NCI-H1694 treated with DMSO at 0.1 percent for 48 hours (cell line): ENCODE measurements around the gene BMF.

Experiments
- DNase-seq: peaks from one replicate; lab custom pipeline; 2025; lab: John Stamatoyannopoulos, UW

The BMF gene

DNA sequence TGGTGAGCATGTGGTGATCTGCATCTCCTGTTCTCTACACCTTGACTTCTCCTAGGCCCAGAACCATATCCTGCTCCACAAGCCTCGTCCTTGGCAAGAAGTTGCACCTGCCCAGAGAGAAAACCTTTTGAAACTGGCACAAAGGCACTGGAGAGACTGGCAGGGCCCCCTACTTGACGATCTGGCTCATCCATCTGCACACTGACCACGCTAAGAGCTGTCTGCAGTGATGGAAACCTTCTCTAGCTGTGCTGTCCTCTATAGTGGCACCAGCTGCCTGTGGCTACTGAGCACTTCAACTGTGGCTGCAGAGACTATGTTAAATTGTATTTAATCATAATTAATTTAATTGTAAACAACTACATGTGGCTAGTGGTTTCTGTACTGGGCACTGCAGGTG is 43.5 kb downstream of the BMF start:
- DNase-seq, result no peak

DNA sequence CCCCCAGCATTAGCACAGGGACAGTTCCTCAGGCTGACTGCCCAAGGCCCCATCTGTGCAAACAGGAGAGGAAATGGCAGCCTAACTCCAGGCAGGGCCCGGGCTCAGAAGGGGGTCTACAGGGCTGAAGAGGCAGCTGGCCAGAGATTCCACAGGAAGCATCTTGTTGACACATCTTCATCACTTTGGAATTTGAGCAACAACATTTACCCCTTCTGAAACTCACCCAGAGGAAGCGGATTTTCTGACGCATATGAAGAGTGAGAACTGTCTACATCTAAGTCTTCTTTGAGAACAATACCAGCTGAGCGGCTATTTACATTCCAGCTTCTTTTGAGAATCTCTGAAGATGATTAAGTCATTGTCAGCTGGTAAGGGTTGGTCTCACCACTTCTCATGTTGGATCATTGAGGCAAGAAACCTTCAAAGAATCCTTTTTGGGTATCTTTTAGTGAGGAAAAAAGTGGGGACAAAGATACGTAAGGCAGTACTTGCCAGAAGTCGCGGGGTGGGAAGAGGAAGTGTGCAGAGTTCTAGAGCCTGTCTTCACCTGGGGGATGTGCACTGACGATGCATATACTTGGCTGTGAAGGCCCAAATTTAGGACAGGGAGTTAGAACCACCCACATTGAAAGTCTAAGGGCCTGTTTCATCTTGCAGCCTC is 44.3 kb downstream of the BMF start:
- no peak for DNase-seq

DNA sequence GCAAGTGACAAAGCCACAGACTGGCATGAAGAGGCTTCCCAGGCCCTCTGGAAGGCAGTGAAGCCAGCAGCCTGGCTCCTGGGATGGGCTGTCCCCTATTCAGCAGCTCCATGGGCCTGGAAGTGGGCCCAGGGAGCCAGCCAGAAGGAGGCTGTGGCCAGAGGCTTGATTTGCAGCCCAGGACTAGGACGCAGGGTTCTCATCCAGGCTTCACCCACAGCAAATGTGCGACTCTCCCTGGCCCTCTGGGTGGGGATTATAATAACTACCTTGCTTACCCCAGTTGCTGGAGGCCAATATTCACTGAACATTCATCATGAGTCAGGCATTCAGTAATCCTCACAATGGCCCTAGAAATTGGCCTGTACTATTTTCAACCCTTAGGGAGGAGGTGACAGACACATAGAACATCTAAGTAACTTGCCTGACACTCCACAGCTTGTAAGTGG is 45.1 kb downstream of the BMF start:
- DNase-seq, result no peak

DNA sequence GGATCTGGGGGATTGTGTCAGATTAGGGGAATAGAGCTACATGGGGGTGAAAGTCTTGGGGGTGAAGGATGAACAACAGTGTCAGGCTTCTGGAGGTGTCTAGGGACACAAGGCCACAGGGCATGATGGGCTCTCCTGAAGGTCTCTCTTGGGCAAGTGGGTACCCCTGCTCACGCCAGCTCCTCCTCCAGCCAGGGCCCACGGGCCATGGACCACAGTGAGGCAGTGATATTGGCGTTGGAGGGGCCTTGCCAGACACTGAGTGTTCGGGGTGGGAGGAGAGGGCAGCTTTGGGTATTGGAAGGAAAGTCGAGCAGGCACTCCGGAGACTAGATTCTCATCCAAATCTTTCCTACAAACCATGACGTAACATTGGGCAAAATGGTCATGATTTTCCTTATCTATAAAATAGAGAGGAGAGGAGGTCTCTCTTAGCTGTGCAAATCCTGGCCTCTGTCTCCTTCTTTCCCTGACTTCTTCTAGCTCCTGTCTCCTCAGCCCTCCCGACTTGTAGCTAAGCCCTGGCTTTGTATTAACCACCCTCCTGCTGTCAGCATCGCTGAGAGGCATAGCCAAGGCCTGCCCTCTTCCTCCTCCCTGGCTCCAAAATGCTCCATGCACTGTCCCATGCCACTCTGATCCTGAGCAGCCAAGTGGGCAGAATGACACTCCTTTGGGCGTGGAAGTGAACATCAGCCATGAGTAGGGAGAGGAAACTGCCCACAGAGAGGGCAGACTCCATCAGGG is 45.7 kb downstream of the BMF start:
- no peak for DNase-seq

DNA sequence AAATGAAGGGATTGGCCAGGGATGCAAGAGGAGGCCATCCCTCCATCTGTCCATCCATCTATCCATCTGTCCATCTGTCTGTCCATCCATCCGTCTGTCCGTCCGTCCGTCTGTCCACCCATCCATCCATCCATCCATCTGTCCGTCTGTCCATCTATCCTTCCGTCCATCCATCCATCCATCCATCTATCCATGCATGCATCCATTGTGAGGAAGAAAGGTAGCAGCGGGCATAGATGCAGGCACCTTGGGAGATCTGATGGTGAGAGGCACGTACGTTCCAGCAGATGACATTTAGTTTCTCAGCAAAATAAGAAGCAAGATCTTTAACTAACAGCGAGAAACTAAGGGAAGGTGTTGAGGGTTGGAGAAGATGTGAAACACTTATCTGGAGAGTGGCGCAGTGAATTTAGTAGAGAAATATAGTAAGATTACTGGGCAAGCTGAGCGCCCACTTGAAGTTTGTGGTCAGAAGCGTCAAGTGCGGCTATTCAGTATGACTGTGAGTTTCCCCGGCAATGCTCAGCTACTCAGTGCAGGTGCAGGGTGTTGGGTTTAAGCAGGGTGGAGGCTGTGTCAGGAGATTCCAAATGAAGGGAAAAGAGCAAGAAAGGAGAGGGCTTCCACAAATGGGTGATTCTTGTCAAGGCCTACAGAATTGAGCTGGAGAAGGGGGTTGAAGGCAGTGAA is 47.3 kb downstream of the BMF start:
- no peak for DNase-seq

DNA sequence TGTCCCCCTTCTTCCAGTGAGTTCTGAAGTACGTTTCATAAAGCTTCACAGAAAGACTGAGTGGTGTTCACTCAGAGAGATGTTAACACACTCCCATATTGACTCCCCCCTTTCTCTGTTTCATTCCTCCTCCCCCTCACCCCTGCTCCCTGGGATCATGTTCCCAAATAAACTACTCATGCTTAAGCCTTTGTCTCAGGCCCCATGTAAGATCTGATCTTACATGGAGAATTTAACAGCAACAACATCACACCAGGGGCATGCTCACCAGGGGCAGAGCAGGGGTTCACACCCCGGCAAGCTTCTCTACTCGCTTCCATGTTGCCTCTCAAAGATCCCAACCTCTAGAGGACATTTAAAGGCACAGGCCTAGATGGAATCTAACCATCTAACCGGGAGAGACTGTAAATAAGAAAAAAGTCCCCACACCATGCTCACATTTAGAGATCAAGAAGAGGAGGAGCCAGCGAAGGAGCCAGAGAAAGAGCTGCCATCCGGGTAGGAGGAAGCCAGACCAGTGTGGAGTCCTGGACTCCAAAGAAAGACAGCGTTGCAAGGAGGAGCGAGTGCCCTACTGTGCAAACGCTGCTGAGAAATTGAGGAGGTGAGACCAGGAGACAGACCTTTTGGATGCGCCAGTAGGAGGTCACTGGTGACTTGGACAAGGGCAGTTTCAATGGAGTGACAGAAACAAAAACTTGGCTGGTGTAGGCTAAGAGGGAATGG is 48.3 kb downstream of the BMF start:
- no peak for DNase-seq

DNA sequence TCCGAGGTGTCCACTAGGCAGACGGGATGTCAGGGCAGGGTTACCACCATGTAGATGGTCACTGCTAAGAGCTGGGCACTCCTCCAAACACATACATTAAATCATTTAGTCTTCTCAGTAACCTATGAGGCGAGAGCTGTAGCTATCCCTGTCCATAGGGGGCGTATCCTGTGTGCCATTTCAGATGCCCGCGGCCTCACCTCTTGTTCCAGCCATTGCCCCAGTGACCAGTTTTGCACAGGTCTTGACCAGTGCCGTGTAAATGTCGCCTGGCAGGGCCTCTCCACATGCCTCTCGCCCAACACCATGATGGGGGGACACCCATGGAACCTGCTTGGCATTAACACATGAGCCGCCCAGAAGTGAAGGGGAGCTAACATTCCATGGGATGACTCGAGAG is 48.9 kb downstream of the BMF start:
- DNase-seq, result no peak

DNA sequence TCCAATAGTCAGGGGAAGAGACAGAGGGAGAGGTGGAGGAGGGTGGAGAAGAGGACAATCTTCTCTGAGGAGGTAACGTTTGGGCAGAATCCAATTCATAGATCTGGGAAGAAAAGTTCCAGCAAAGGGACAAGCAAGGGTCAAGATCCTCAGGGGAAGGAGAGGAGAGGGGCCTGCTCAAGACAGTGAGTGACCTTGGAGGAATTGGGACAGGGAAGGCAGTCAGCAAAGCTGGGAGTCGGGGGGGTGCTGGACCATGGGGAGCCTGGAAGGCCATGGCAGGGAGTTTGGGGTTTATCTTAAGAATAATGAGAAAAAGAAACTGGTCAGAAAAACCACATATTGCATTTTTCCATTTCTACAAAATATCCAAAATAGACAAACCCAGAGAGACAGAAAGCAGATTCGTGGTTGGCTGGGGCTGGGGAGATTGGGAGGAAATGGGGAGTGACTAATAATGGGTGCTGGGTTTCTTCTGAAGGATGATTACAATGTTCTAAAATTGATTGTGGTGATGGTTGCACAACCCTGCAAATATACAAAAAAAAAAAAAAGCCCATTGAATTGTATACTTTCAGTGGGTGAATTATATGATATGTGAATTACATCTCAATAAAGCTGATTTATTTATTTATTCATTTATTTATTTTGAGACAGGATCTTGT is 50.1 kb downstream of the BMF start:
- no peak for DNase-seq

DNA sequence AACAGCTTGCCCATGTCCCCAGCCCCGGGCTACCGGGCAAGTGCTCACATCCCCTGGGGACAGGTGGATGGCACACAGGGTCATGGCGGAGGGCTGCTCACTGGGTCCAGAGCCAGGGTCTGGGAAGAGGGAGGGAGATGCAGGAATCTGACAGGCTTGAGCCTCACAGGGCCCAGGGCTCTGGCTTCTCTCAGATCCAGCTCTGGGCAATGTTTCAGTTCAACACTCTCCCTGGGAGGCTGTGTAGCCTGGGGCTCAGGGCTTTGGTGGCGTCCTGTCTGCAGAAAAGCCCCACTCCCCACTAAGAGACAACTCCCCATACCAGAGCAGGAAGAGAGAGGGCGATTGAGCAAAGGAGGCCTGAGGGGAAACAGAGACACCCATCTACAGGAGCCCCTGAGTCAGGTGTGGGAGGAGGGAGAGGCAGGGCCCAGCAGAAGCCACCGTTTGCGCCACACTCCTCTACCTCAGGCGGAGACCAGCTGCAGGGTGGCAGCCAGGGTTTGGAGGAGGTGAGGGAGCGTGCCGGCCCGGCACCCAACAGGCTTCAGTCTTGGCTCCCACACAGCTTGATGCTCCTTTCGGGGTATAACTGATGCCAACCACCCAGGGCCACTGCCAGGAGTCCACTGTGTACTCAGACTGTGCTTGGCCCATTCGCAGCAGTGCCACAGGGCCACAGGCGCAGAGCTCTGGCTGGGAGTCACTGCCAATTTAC is 52.9 kb downstream of the BMF start:
- no peak for DNase-seq

DNA sequence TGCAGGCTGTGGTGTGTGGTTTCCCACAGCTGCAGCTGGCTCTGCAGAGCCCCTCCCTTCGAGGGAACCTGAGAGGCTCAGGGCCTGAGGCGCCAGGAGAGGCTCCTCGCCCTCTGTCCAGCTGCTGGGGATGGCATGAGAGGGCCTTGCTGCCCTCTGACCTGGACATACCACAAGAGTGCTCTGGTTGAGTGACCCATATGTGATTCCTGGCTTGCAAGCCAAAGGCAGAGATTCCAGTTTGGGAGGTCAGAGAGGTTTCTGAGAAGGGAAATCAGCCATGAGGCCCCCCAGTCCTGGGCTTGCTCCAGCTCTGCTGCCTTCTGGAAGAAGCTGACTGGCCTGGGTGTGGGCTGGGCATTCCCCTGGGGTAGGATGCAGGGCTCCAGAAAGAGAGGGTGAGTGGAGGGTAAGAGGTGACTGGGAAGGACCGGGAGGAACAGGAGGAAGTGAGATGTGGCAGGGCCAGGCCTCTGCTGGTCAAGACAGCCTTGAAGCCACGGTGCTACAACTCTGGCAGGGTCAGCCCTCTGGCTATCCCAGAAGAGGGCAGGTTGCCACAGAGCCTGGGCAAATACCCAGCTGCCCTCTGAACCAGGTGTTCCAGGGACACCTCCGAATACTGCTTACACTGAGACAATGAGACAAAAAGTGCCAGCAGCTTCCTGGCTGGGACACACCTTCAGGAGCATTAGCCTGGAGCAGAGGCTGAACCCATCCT is 53.7 kb downstream of the BMF start:
- DNase-seq, result no peak

DNA sequence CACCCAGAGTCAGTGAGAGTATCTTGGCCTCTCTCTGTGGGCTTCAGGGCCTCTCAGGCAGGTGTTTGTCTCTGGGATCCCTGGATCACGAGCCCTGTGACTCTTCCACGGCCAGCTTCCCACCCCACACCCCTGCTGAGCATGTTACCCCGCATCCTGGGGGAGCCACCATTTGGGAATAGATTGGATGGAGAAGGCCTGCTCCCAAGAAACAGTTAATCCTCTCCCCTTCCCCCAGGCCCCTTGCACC is 54.1 kb downstream of the BMF start:
- DNase-seq, result no peak

DNA sequence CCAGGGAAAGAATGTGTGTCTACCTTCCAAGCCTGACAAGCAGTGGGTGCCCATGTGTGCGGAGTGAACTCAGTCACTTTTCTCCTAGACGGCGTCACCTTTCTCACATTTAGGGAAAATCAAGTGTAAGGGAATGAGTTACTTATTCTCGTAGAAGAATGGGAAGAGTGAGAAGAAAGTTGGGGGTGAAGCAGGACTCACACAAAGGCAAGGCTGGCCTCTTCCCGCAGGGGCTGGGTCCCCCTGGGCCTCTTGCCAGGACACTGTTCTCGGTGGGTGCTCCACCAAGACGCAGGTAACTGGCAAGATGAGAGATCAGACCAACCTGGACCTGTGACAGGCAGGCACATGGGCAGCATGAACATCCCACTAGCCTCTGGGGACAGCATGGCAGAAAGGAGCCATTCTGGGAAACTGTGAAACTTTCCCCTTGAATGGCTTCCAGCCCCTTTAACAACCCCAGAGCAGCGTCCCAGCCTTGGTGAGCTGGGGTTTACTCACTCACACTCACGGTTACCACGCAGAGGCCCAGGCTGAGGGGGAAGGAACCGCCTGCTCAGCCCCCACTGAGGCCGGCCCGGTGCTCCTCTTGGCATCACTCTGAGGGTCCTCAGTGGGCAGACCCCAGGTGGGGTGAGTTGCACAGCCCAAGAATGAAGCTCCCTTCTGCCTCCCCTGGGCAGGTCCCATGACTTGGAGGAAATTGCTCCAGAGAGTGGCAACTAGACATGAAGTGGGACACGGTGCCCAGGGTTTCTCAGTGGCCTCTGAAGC is 54.7 kb downstream of the BMF start:
- DNase-seq, result no peak

DNA sequence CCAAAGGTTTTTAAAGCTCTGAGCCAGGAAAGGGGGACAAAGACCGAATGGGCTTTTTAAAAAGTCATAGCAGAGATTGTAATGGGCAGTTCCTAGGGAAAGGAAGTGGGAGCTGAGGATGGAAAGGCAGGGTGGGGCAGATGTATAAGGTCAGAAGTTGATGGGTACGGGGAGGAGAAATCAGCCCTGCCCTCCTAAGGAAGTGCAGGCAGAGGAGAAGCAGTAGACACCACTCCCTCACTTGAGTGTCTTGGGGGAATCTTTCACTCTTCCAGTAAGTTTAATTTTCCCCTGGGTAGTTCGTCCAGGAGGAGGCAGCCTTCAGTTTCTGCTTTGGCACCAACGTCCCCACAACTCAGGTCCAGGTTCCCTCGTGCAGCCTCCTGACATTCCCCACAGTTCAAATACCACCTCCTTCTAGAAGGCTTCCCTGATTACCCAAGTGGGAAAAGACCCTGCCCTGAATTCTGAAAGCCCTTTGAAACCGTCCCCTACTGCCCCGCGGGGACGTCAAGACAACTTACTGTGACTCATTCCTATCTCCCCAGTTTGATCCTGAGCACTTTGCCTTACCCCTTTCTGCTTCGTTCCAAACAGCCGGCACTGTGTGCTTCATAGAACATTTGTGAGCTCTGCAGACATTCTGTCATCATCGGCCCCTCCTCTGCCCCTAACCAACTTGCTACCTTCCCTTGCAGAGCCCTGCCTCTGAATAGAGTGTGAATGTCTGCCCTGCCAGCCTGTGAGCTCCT is 55.4 kb downstream of the BMF start:
- DNase-seq, result no peak

DNA sequence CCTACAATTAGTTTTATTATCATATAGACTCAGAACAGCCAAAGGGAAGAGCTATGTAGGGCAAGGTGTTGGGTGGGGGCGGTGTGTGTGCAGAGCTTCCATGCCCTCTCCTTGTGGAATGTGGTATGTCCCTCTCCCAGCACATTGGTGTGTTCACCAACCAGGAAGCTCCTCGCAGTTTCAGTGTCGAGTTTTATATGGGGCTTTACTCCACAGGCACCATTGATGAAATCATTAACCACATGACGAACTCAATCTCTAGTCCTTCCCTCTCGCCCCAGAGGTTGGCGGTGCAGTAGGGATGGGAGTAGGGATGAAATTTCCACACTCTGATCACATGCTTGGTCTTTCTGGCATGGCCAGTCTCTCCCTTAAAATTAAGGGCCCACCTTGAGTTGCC is 56.1 kb downstream of the BMF start:
- DNase-seq, result no peak

DNA sequence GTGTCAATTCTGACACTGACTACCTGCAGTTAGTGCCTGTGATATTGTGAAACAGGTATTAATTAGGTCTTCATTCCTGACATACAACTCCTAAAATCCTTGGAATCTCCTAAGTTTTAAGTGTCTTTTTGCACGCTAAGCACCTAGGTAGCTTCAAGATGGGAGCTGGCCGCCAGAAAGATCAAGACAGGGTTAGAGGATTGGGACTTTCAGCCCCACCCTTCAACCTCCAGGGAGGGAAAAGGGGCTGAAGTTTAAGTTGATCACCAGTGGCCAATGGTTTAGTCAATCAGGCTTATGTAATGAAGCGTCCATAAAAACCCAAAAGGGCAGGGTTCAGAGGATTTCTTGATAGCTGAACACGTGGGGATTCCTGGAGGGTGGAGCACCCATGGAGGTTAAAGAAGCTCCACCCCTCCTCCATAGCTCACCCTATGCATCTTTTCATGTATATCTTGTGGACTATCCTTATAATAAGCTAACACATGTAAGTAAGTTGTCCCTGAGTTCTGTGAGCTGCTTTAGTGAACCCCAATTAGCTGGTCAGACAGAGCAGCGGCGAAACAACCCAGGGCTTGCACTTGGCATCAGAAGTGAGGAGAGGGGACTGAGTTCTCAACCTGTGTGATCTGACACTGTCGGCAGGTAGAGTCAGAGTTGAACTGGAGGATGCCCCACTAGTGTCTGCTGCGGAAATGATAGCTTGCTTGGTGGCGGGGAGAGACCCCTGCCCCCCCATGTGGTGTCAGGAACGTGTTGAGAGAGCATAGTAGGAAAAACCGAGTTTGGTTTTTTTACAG is 56.9 kb downstream of the BMF start:
- DNase-seq, result no peak

DNA sequence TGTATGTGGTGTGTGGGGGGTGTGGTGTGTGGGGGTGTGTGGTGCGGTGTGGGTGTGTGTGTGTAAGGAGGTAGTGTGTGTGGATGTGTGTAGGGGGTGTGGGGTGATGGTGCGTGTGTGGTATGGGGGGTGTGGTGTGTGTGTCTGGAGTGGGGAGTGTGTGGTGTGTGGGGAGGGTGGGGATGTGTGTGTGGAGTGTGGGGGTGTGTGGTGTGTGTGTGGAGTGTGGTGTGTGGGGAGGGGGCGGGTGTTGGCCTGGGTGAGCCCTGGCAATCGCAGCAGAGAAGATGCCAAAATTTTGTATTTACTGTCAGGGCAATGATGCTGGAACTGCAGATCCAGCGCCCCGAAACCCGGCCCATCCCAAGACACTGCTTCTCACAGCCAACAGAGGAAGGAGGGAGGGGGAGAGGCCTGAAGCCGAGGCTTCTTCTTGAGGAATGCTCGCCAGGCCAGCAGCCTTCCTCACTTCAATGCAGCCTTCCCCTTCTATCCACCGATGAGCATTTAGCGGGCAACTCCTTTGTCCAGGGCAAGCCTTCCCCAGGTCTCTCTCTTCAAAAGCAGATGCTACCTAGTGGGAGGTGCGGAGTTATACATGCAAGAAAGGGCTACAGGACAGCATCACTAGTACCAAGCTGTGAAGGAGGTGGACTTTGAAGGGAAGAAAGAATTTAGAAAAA is 57.8 kb downstream of the BMF start:
- no peak for DNase-seq

DNA sequence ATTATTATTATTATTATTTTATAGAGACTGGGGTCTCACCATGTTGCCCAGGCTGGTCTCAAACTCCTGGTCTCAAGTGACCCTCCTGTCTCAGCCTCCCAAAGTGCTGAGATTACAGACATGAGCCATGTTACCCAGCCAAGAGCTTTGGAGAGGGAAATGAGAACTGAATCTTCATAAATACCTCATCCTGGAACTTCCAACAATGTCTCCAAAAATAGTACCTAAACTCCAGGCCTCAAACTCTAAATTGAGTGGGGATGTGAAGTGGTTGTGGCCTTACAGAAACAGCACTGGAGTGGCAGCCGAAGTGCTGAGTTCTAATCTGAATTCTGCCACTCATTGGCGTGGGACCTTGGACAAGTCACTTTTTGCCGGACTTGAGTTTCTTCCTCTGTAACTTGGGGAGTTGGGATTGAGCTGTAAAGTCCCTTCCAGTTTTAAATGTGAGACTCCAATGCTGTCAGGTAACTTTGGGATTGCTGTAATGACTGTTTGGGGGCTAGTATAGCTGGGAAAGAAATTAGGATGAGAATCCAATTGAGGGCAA is 59.7 kb downstream of the BMF start:
- DNase-seq, result no peak
